ENCODE data around the gene AGBL1. TPM values are rescaled to one million over a fixed set of nuclear protein-coding genes. Genes with fewer than 3 reads are reported as not detected.

AGBL1 gene
- total and polyA plus RNA-seq, 2 experiments from 2014 or later = 0.03 TPM; not detected in 1

GRCh38 chr15:86268558-86268957 is 188.9 kb downstream of the AGBL1 start (continued):
- TF ChIP-seq NANOG (IDR thresholded peaks at IDR 0.05; ENCODE audit: borderline replicate concordance) (no peak), REST (IDR thresholded peaks at IDR 0.05; ENCODE audit: unreplicated experiment) (no peak), CREB1 (CRISPR knock-in tag; IDR thresholded peaks at IDR 0.05; ENCODE audit: low read depth) (no peak), ZNF114 (CRISPR knock-in tag; IDR thresholded peaks at IDR 0.05) (no peak), JUNB (IDR thresholded peaks at IDR 0.05; ENCODE audit: unreplicated experiment) (no peak), ZNF331 (CRISPR knock-in tag; IDR thresholded peaks at IDR 0.05; ENCODE audit: low read depth) (no peak), CTCF (conservative IDR thresholded peaks at IDR 0.05; ENCODE audit: low read depth in 2 of 2) (no peak)

- no peak overlapping the region for H3K27ac ChIP-seq (ENCODE audit: low read depth)
- Mint-ChIP-seq H3K9me3 (no peaks in the 10 kb centered on the region), H3K4me3 (no peak overlapping the region), H3K27ac (no peak overlapping the region), H3K27me3 (ENCODE audit: insufficient read depth, low read depth, poor library complexity) (no peaks in the 10 kb centered on the region), H3K4me1 (peaks cover 7% of the 10 kb centered on the region; the same call in 2 of the 3 replicates), H3K36me3 (ENCODE audit: low read depth) (no peaks in the 10 kb centered on the region)
- no peaks in the 10 kb centered on the region for H3K36me3 ChIP-seq (ENCODE audit: insufficient read depth)
- DNase-seq (ENCODE audit: low spot score) = no peak
- no peaks in the 10 kb centered on the region for H3F3A ChIP-seq (replicated peaks; ENCODE audit: low read depth)
- H2AFZ ChIP-seq = no peak overlapping the region
- H3K4me3 ChIP-seq = no peak overlapping the region
- peaks cover 3% of the 10 kb centered on the region; the same call in 1 of the 2 replicates for H3K9me2 ChIP-seq (ENCODE audit: insufficient read depth)
- H3K4me1 ChIP-seq (ENCODE audit: insufficient read depth) = 0 out of 2 replicates have a peak, but pooled peaks cover 4% of the 10 kb centered on the region
- H3K27me3 ChIP-seq (ENCODE audit: insufficient read depth) = no peaks in the 10 kb centered on the region
- no peak overlapping the region for H3K4me2 ChIP-seq
- no peaks in the 10 kb centered on the region for H3K79me2 ChIP-seq (replicated peaks; ENCODE audit: insufficient read depth)
- H4K20me1 ChIP-seq (replicated peaks; ENCODE audit: insufficient read depth) = no peaks in the 10 kb centered on the region
- TF ChIP-seq ZNF462 (CRISPR knock-in tag; IDR thresholded peaks at IDR 0.05) (no peak), JUNB (IDR thresholded peaks at IDR 0.05; ENCODE audit: unreplicated experiment) (no peak), NANOG (IDR thresholded peaks at IDR 0.05; ENCODE audit: borderline replicate concordance) (no peak), POLR2AphosphoS5 (IDR thresholded peaks at IDR 0.05; ENCODE audit: low read depth) (no peak), ETS1 (IDR thresholded peaks at IDR 0.05) (no peak)
- no peak for ATAC-seq
These were observed 193.6 kb downstream of the AGBL1 start for GRCh38 chr15:86273309-86273708.

All from GM23338 (cell line).